Choroid plexus epithelial cell (primary cell): ENCODE results near the gene TAGLN2.

Experiments
- DNase-seq: peaks from one replicate; pipeline ENCODE4 v3.0.0-alpha.2; 2010; ENCODE audit warnings: low read depth
- H3K4me3 ChIP-seq: 2 replicates; pipeline ENCODE4 v1.5.1; 2011; ENCODE audit warnings: low read depth, mild to moderate bottlenecking, control low read depth, low read length, moderate library complexity
- TF ChIP-seq, protein P1 (sequence below): conservative IDR thresholded peaks from 2 replicates; pipeline ENCODE4 v1.5.1; 2011; ENCODE audit warnings: low read depth, mild to moderate bottlenecking, control low read depth, inconsistent platforms, low read length, moderate library complexity

TAGLN2 gene

DNA sequence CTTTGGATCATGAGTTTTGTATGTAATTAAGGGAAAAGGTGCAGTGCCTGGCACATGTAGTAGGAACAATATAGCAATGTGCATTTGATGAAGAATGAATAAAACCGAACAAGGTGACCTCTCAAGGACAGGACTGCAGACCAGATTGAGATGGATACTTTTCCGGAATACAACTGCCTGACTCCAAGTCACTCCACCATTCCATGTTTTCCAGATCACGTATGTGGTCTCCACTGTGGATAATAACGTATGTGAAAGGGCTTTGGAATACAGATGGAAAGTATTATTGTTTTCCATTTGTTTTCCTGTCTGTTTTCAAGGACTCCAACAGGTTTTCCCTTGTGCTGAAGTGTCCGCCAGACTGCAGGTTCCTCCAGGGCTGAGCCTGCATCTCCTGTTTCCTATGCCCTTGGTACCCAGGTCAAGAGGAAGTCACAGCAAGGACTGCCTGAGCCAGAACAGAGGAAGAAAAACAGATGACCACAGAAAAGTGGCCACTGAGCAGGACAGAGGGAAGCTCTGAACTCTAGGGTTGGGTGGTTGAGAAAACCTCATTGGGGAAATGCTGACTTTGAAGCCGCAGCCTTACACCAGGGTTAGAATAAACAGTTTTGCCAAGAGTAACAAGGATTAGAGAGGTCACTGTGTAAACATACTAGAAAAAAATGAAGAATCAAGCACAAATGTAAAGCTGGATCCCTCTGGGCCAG lies 29.3 kb downstream of the TAGLN2 start:
- no peak overlapping the region for H3K4me3 ChIP-seq
- DNase-seq, result no peak

DNA sequence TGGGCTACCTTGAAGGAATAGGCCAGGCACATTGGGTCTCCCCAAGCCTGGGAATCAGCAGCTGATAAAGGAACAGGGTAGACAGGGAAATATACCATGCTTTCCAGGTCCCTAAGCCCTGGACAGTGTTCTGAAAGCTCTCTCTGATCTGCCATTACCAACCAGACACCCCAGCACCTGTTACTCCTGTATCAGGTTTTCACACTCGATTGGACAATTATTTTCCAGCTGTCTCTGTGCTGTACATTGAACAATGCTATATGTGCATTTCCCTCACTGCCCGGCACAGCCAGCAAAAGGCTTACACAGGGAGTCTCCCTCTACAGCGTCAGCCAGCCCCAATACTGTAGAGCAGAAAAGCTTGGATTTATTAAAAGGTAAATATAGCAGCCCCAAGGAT lies 30.0 kb downstream of the TAGLN2 start:
- no peak for DNase-seq
- TF ChIP-seq, protein P1, sequence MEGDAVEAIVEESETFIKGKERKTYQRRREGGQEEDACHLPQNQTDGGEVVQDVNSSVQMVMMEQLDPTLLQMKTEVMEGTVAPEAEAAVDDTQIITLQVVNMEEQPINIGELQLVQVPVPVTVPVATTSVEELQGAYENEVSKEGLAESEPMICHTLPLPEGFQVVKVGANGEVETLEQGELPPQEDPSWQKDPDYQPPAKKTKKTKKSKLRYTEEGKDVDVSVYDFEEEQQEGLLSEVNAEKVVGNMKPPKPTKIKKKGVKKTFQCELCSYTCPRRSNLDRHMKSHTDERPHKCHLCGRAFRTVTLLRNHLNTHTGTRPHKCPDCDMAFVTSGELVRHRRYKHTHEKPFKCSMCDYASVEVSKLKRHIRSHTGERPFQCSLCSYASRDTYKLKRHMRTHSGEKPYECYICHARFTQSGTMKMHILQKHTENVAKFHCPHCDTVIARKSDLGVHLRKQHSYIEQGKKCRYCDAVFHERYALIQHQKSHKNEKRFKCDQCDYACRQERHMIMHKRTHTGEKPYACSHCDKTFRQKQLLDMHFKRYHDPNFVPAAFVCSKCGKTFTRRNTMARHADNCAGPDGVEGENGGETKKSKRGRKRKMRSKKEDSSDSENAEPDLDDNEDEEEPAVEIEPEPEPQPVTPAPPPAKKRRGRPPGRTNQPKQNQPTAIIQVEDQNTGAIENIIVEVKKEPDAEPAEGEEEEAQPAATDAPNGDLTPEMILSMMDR, result no peak
- no peak overlapping the region for H3K4me3 ChIP-seq

More for the DNA sequence above, 29.3 kb downstream of the TAGLN2 start:
- TF ChIP-seq, protein P1, result no peak

DNA sequence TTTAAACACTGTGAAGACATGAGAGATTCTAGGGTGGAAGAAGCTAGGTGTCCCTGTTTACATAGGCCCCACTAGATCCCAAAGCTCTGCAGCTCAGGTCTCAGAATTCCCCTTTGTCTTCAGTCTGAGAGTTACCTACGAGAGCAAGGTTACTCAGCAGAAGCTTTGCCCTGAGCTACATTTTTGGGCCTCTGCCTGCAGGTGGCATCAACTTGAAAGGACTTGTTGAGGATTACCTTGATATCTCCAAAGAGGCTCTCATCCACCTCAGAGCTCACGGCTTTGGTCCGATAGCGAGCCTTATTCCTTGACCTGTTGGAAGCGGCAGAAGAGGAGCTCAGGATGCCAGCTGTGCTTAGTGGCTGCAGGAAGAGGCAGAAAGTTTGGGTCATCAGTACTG lies 32.4 kb downstream of the TAGLN2 start:
- no peak for DNase-seq
- TF ChIP-seq, protein P1, result no peak
- H3K4me3 ChIP-seq, result no peak overlapping the region

DNA sequence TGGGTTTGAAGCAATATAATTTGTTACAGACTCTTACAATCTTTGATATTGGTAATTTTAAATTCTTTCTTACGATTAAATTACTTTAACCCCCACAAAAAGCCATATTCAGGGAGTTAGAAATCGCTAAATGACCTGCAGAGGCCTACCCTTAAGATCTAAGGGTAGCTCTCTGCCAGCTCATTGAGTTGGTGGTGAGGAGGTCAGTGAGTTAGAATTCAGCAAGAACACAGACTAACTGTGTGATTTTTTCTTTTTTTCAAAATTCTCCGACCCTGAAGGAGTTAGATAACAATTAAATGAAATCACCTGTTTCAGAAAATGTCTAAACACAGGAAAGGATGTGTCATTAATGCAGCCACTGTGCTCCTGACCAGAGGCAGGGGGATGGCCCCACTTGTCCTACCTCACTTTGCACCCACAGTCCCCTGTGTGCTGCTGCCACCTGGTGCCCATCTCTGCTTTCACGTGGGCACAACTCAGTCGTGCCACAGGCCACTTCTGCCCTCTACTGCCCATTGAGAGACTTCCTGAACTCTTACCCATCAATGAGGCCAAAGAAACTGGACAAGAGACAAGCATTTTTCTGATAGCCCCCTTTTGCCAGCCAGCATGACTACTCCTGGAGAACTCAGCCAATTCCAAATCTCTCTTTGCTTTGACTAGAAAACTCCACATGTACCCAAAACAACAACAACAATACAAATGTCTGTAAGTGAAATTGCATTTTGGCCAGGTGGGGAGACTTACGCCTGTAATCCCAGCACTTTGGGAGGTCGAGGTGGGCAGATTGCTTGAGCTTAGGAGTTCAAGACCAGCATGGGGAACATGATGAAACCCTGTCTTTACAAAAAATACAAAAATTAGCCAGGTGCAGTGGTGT lies 33.8 kb downstream of the TAGLN2 start:
- TF ChIP-seq, protein P1, result peak; percentile 99
- no peak overlapping the region for H3K4me3 ChIP-seq
- peak; percentile 94 for DNase-seq

DNA sequence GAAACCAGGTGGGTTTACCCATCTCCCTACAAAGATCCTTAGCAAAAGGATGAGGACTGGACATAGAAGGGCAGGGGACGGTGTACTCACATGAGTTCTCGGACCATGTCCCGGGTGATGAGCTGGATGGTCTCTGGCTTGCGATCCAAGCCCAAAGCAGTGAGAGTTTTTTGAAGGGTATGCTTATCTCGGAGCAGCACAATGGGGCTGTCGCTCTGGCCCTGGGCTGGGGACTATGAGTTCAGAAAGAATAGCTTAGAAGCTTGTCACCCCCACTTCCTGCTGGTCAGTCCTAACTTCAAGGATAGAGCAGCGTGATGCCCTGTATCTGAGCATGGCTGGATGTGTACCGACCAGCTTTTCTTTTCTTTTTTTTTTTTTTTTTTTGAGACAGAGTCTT lies 34.9 kb downstream of the TAGLN2 start:
- DNase-seq, result no peak
- TF ChIP-seq, protein P1, result no peak
- H3K4me3 ChIP-seq, result no peak overlapping the region

GRCh38 chr1:159889821-159890252 lies 35.5 kb downstream of the TAGLN2 start:
- H3K4me3 ChIP-seq, result no peak overlapping the region
- DNase-seq, result peak; percentile 85

More at GRCh38 chr1:159889821-159890252, 35.5 kb downstream of the TAGLN2 start:
- TF ChIP-seq, protein P1, result no peak
